Endodermal cell (in vitro differentiated cells): ENCODE data around the gene UGT2B15. TPM values are rescaled to one million over a fixed set of nuclear protein-coding genes. Genes with fewer than 3 reads are reported as not detected.

Experiments
- DNase-seq: peaks from one replicate; pipeline ENCODE4 v3.0.0-alpha.2; 2017
- H3K27ac ChIP-seq: 2 replicates; pipeline ENCODE4 v1.5.1; 2013; ENCODE audit warnings: mild to moderate bottlenecking, low read depth, low read length, moderate library complexity
- H3K27me3 ChIP-seq: 2 replicates; pipeline ENCODE4 v1.6.1; 2013; ENCODE audit warnings: mild to moderate bottlenecking, low read length, moderate library complexity; ENCODE audit not compliant: insufficient read depth, control insufficient read depth, poor library complexity, severe bottlenecking
- H3K36me3 ChIP-seq: 2 replicates; pipeline ENCODE4 v1.7.0; 2013; ENCODE audit warnings: mild to moderate bottlenecking, low read length, moderate library complexity; ENCODE audit not compliant: control insufficient read depth, insufficient read depth
- H3K4me1 ChIP-seq: one replicate; pipeline ENCODE4 v1.7.0; 2013; ENCODE audit warnings: low read length; ENCODE audit not compliant: control insufficient read depth, insufficient read depth
- H3K4me3 ChIP-seq: 2 replicates; pipeline ENCODE4 v1.5.1; 2013; ENCODE audit warnings: mild to moderate bottlenecking, low read length, moderate library complexity
- H3K9ac ChIP-seq: 2 replicates; pipeline ENCODE4 v1.6.1; 2013; ENCODE audit warnings: mild to moderate bottlenecking, low read length, moderate library complexity; ENCODE audit not compliant: poor library complexity, severe bottlenecking; ENCODE audit errors: extremely low read depth
- H3K9me3 ChIP-seq: 2 replicates; pipeline ENCODE4 v1.6.1; 2013; ENCODE audit warnings: mild to moderate bottlenecking, low read length, moderate library complexity; ENCODE audit not compliant: control insufficient read depth
- H3K27ac Mint-ChIP-seq: 2 replicates; pipeline ENCODE4 v1.8.0; 2020; ENCODE audit warnings: mixed read lengths
- H3K27me3 Mint-ChIP-seq: 2 replicates; pipeline ENCODE4 v1.8.0; 2021; ENCODE audit warnings: mild to moderate bottlenecking, mixed read lengths; ENCODE audit not compliant: insufficient read depth
- H3K36me3 Mint-ChIP-seq: 2 replicates; pipeline ENCODE4 v1.8.0; 2020; ENCODE audit warnings: low read depth, mixed read lengths
- H3K4me1 Mint-ChIP-seq: 2 replicates; pipeline ENCODE4 v1.8.0; 2020; ENCODE audit warnings: mixed read lengths
- H3K4me3 Mint-ChIP-seq: 2 replicates; pipeline ENCODE4 v1.8.0; 2020; ENCODE audit warnings: mild to moderate bottlenecking, moderate library complexity, mixed read lengths
- H3K9me3 Mint-ChIP-seq: 2 replicates; pipeline ENCODE4 v1.8.0; 2020; ENCODE audit warnings: mild to moderate bottlenecking, mixed read lengths
- WGBS, 2 experiments: methylation state at CpG; one replicate each; pipeline versions ENCODE4 v1.1.5 to v1.1.7; 2013; ENCODE audit warnings: missing lambda C conversion rate in 2 of 2, mixed read lengths in 1 of 2; ENCODE audit not compliant: insufficient coverage in 1 of 2, insufficient read length in 1 of 2; 5-methylcytosine and 5-hydroxymethylcytosine counted together
- total RNA-seq, 2 donors: library from RNA; stranded (reverse); fragmentation: NEBNext Ultra II Directional in 1 of 2; extraction: Animal tissue kit (Norgen Biotek cat#: 25700) in 1 of 2; gene quantifications; 2 replicates in 1 of 2; 3 replicates in 1 of 2; pipeline ENCODE4 v1.2.1, GENCODE V29; 2021
- TF ChIP-seq, protein P1 (sequence below): fragments of 200-600 bp; sonication (generic); conservative IDR thresholded peaks from 2 replicates; pipeline ENCODE4 v1.5.0; 2021; ENCODE audit warnings: antibody characterized with exemption, mild to moderate bottlenecking

The UGT2B15 gene
- total RNA-seq, 2 donors from 2014 or later, result not detected

- Mint-ChIP-seq H3K36me3 (peaks cover 2% of the 10 kb centered on the region), H3K27ac (peak overlapping the region; percentile 83), H3K9me3 (peaks cover 3% of the 10 kb centered on the region), H3K4me1 (peaks cover 33% of the 10 kb centered on the region), H3K4me3 (peak overlapping the region; percentile 6), H3K27me3 (no peaks in the 10 kb centered on the region)
- Histone ChIP-seq H3K36me3 (no peaks in the 10 kb centered on the region), H3K9me3 (no peaks in the 10 kb centered on the region), H3K27me3 (no peaks in the 10 kb centered on the region), H3K9ac (no peak overlapping the region), H3K27ac (no peak overlapping the region), H3K4me3 (no peak overlapping the region), H3K4me1 (no peaks in the 10 kb centered on the region)
- TF ChIP-seq, protein P1, sequence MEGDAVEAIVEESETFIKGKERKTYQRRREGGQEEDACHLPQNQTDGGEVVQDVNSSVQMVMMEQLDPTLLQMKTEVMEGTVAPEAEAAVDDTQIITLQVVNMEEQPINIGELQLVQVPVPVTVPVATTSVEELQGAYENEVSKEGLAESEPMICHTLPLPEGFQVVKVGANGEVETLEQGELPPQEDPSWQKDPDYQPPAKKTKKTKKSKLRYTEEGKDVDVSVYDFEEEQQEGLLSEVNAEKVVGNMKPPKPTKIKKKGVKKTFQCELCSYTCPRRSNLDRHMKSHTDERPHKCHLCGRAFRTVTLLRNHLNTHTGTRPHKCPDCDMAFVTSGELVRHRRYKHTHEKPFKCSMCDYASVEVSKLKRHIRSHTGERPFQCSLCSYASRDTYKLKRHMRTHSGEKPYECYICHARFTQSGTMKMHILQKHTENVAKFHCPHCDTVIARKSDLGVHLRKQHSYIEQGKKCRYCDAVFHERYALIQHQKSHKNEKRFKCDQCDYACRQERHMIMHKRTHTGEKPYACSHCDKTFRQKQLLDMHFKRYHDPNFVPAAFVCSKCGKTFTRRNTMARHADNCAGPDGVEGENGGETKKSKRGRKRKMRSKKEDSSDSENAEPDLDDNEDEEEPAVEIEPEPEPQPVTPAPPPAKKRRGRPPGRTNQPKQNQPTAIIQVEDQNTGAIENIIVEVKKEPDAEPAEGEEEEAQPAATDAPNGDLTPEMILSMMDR, result no peak
- DNase-seq, result no peak
- 81 to 92% methylated on average over 2 to 3 of the region's 3 CpGs for whole genome bisulfite sequencing, 2 experiments
These were observed 14.5 kb downstream of the UGT2B15 start for GRCh38 chr4:68655764-68656444.

DNA sequence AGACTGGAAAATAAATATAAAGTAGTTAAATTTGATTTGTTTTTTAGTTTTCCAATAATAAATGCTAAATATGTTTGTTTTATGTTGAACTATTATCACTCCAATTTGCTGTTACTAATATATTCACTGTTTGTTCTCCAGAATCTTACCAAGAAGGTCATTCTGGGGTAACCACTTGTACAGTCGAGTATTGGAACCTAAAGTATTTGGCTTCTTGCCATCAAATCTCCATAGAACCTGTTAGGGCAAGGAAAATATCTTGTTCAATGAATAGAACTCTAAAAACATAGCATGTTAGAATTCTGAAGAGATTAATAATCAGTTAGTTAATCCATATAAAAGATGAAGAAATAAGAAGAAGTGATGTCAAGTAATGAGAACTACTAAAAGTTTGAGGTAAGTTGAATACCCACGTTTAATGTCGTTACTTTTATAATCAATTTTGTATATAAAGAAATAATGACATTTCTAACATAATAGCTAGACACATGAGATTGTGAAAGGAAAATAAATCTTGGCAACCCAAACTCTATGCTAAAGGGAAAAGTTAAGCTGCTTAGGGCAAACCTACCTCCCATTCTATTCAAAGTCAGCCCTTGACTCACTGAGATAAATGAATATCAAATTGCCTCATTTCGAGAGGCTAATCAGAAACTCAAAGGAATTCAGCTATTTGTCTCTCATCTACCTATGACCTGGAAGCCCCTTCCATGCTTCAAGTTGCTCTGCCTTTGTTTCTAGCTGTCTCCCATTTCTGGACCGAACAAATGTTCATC is 15.3 kb downstream of the UGT2B15 start:
- Mint-ChIP-seq H3K27me3 (no peaks in the 10 kb centered on the region), H3K36me3 (peaks cover 2% of the 10 kb centered on the region), H3K4me3 (no peak overlapping the region), H3K27ac (no peak overlapping the region), H3K4me1 (peaks cover 33% of the 10 kb centered on the region), H3K9me3 (peaks cover 3% of the 10 kb centered on the region)
- no peaks in the 10 kb centered on the region for H3K27me3 ChIP-seq
- H3K9me3 ChIP-seq, result no peaks in the 10 kb centered on the region
- no peak overlapping the region for H3K4me3 ChIP-seq
- H3K9ac ChIP-seq, result no peak overlapping the region
- TF ChIP-seq, protein P1, result no peak
- H3K36me3 ChIP-seq, result no peaks in the 10 kb centered on the region
- no peak overlapping the region for H3K27ac ChIP-seq
- WGBS, 2 experiments, result 40 to 93% methylated on average over 1 to 2 of the region's 5 CpGs
- no peaks in the 10 kb centered on the region for H3K4me1 ChIP-seq
- DNase-seq, result no peak

- Histone ChIP-seq H3K4me3 (no peak overlapping the region), H3K27ac (no peak overlapping the region), H3K9ac (no peak overlapping the region), H3K27me3 (no peaks in the 10 kb centered on the region), H3K36me3 (no peaks in the 10 kb centered on the region), H3K4me1 (no peaks in the 10 kb centered on the region), H3K9me3 (peaks cover 1% of the 10 kb centered on the region)
- WGBS, 2 experiments, result 100% methylated on average over 1 of the region's 1 CpG; no CpG with 5 or more reads in 1 of the 2 experiments
- Mint-ChIP-seq H3K36me3 (peaks cover 6% of the 10 kb centered on the region), H3K27me3 (no peaks in the 10 kb centered on the region), H3K27ac (no peak overlapping the region), H3K4me1 (peaks cover 19% of the 10 kb centered on the region), H3K4me3 (no peak overlapping the region), H3K9me3 (peaks cover 16% of the 10 kb centered on the region)
- TF ChIP-seq, protein P1, result no peak
- no peak for DNase-seq
These were observed 18.5 kb downstream of the UGT2B15 start for GRCh38 chr4:68651932-68652331.
